IMR-90 (cell line): ENCODE data around the gene BRF1. TPM values are rescaled to one million over a fixed set of nuclear protein-coding genes. Genes with fewer than 3 reads are reported as not detected.

Source experiments
- ATAC-seq: fragments of 200-7000 bp; cut with Tn5 transposase; 2 replicates; pipeline ENCODE4 v1.9.1; 2020; ENCODE audit warnings: low read depth, mild to moderate bottlenecking, moderate library complexity
- BruUV-seq: library from RNA; stranded (reverse); fragments of 400-500 nt; replicated peaks from 2 replicates; lab custom pipeline; 2021; lab: Mats Ljungman, UMichigan
- CTCF ChIA-PET: fragments of 300-600 bp; formaldehyde crosslinking; extraction: SDS; loops from one replicate; lab custom pipeline; 2021; ENCODE audit warnings: antibody characterized with exemption; lab: Yijun Ruan, JAX
- POLR2A ChIA-PET: fragments of 300-600 bp; sonication (Branson Sonifier 250); formaldehyde crosslinking; loops from one replicate; lab custom pipeline; 2022; ENCODE audit warnings: antibody characterized with exemption; ENCODE audit not compliant: unreplicated experiment; lab: Charles Lee
- DNase-seq: peaks from one replicate; pipeline ENCODE4 v3.0.0; 2013
- H2AFZ ChIP-seq: replicated peaks from 2 replicates; pipeline ENCODE3; 2013; ENCODE audit warnings: low read length, mild to moderate bottlenecking; ENCODE audit not compliant: poor library complexity
- H2AK5ac ChIP-seq: 2 replicates; pipeline ENCODE4 v1.6.1; 2013; ENCODE audit warnings: low read depth, low read length, inconsistent platforms
- H2AK9ac ChIP-seq: replicated peaks from 2 replicates; pipeline ENCODE3; 2013; ENCODE audit warnings: mild to moderate bottlenecking, low read depth, low read length, moderate library complexity; ENCODE audit not compliant: poor library complexity
- H2BK120ac ChIP-seq: 2 replicates; pipeline ENCODE4 v1.6.1; 2013; ENCODE audit warnings: low read depth, low read length, inconsistent platforms
- H2BK15ac ChIP-seq: 3 replicates; pipeline ENCODE4 v1.6.1; 2013; ENCODE audit warnings: low read depth, low read length, inconsistent platforms
- H2BK20ac ChIP-seq: 2 replicates; pipeline ENCODE4 v1.6.1; 2013; ENCODE audit warnings: low read depth, mild to moderate bottlenecking, inconsistent platforms, low read length, moderate library complexity
- H2BK5ac ChIP-seq: 2 replicates; pipeline ENCODE4 v1.6.1; 2013; ENCODE audit warnings: mild to moderate bottlenecking, low read depth, low read length, inconsistent platforms; ENCODE audit not compliant: poor library complexity, severe bottlenecking
- H3K14ac ChIP-seq: replicated peaks from 2 replicates; pipeline ENCODE4 v1.6.1; 2013; ENCODE audit warnings: low read depth, low read length, inconsistent platforms
- H3K18ac ChIP-seq: 2 replicates; pipeline ENCODE4 v1.6.1; 2013; ENCODE audit warnings: low read depth, low read length, control low read depth
- H3K23ac ChIP-seq: 2 replicates; pipeline ENCODE4 v1.6.1; 2013; ENCODE audit warnings: low read depth, low read length, inconsistent platforms
- H3K27ac ChIP-seq: 2 replicates; pipeline ENCODE4 v1.5.1; 2013; ENCODE audit warnings: mild to moderate bottlenecking, control low read depth, low read length; ENCODE audit not compliant: insufficient read depth
- H3K27me3 ChIP-seq: 2 replicates; pipeline ENCODE4 v1.6.1; 2013; ENCODE audit warnings: low read length; ENCODE audit not compliant: control insufficient read depth, insufficient read depth
- H3K36me3 ChIP-seq: 2 replicates; pipeline ENCODE4 v1.6.1; 2013; ENCODE audit warnings: low read length, mixed read lengths; ENCODE audit not compliant: control insufficient read depth, insufficient read depth
- H3K4ac ChIP-seq: 2 replicates; pipeline ENCODE4 v1.6.1; 2013; ENCODE audit warnings: low read depth, low read length, inconsistent platforms
- H3K4me1 ChIP-seq: 2 replicates; pipeline ENCODE4 v1.6.1; 2013; ENCODE audit warnings: low read length, mixed read lengths; ENCODE audit not compliant: control insufficient read depth, insufficient read depth
- H3K4me2 ChIP-seq: 2 replicates; pipeline ENCODE4 v1.6.1; 2013; ENCODE audit warnings: low read depth, mild to moderate bottlenecking, control low read depth, low read length, moderate library complexity
- H3K4me3 ChIP-seq: 2 replicates; pipeline ENCODE4 v1.5.1; 2013; ENCODE audit warnings: low read depth, mild to moderate bottlenecking, control low read depth, low read length, moderate library complexity; ENCODE audit not compliant: insufficient read depth
- H3K56ac ChIP-seq: 2 replicates; pipeline ENCODE4 v1.6.1; 2013; ENCODE audit warnings: low read length, inconsistent platforms; ENCODE audit not compliant: insufficient read depth; ENCODE audit errors: extremely low read depth
- H3K79me1 ChIP-seq, 2 experiments: 2 replicates each; pipeline ENCODE4 v1.6.1; 2013; ENCODE audit warnings: low read length in 2 of 2, inconsistent platforms in 1 of 2, low read depth in 1 of 2
- H3K9ac ChIP-seq: 2 replicates; pipeline ENCODE4 v1.6.1; 2013; ENCODE audit warnings: low read depth, low read length, control low read depth
- H3K9me1 ChIP-seq: 2 replicates; pipeline ENCODE4 v1.6.1; 2013; ENCODE audit warnings: low read length, inconsistent platforms; ENCODE audit not compliant: insufficient read depth
- H3K9me3 ChIP-seq: 2 replicates; pipeline ENCODE4 v1.6.1; 2013; ENCODE audit warnings: low read length; ENCODE audit not compliant: control insufficient read depth, insufficient read depth
- H4K20me1 ChIP-seq: 2 replicates; pipeline ENCODE4 v1.6.1; 2013; ENCODE audit warnings: low read length, inconsistent platforms; ENCODE audit not compliant: insufficient read depth
- H4K5ac ChIP-seq: 2 replicates; pipeline ENCODE4 v1.6.1; 2013; ENCODE audit warnings: mild to moderate bottlenecking, low read depth, low read length, control low read depth
- H4K8ac ChIP-seq, 2 experiments: 2 replicates each; pipeline ENCODE4 v1.6.1; 2013; ENCODE audit warnings: low read depth in 2 of 2, low read length in 2 of 2, control low read depth in 1 of 2, inconsistent platforms in 1 of 2
- H4K91ac ChIP-seq: 2 replicates; pipeline ENCODE4 v1.6.1; 2013; ENCODE audit warnings: low read depth, low read length, inconsistent platforms; ENCODE audit not compliant: insufficient read depth
- BHLHE40 ChIP-seq: fragments of 150-350 bp; IDR thresholded peaks from 2 replicates; pipeline ENCODE4 v1.6.1; 2016; ENCODE audit warnings: mild to moderate bottlenecking, low read depth, low read length
- CEBPB ChIP-seq: IDR thresholded peaks from 2 replicates; pipeline ENCODE4 v1.6.1; 2012; ENCODE audit warnings: low read depth, low read length, improper control_type of control experiment
- RAD21 ChIP-seq: IDR thresholded peaks from 2 replicates; pipeline ENCODE4 v1.6.1; 2012; ENCODE audit warnings: low read length, improper control_type of control experiment
- RCOR1 ChIP-seq: IDR thresholded peaks from 2 replicates; pipeline ENCODE4 v1.6.1; 2012; ENCODE audit warnings: mild to moderate bottlenecking, low read length, improper control_type of control experiment; ENCODE audit not compliant: insufficient replicate concordance
- WGBS, 2 experiments: methylation state at CpG; one replicate each; pipeline versions ENCODE4 v1.1.5 to v1.1.7; 2013; ENCODE audit warnings: missing lambda C conversion rate in 2 of 2; ENCODE audit not compliant: insufficient read length in 1 of 2; ENCODE audit errors: extremely low coverage in 2 of 2; 5-methylcytosine and 5-hydroxymethylcytosine counted together
- dilution Hi-C: fragments of 300-500 bp; cut with HindIII; formaldehyde crosslinking; loops from one replicate; pipeline ENCODE4 v1.14.3; 2018; ENCODE audit warnings: low sequenced_read_pairs; ENCODE audit not compliant: unreplicated experiment
- in situ Hi-C: fragments of 300-500 bp; cut with MboI; formaldehyde crosslinking; loops from 3 replicates; pipeline ENCODE4 v1.14.3; 2019; ENCODE audit warnings: low sequenced_read_pairs, inconsistent platforms, mixed read lengths
- intact Hi-C: fragments of 100-400 bp; cut with micrococcal nuclease; formaldehyde crosslinking; loops from 2 replicates; pipeline ENCODE4 v1.10.0; 2022
- polyA plus RNA-seq, 3 experiments: library from polyadenylated mRNA; depleted of rRNA; stranded (reverse); fragments of >200 nt; gene quantifications; 2 replicates each; pipeline ENCODE4 v1.2.3, GENCODE V29; 2012; ENCODE audit warnings: low replicate concordance in 1 of 3
- total RNA-seq: library from RNA; depleted of rRNA; stranded (reverse); fragments of >200 nt; gene quantifications from 2 replicates; pipeline ENCODE4 v1.2.3, GENCODE V29; 2012

BRF1 gene
- total and polyA plus RNA-seq, 2 of the 4 experiments (the other 2 are of a cell fraction): 12.4 to 16.7 TPM

- H4K8ac ChIP-seq: no peak overlapping the region
- no peak overlapping the region for H3K56ac ChIP-seq
- WGBS, 2 experiments: 84% methylated on average over 7 of the region's 7 CpGs; no CpG with 5 or more reads in 1 of the 2 experiments
- no peak overlapping the region for H3K14ac ChIP-seq
- H3K23ac ChIP-seq: no peak overlapping the region
- no peak overlapping the region for H2BK20ac ChIP-seq
- H3K27ac ChIP-seq: no peak overlapping the region
- dilution Hi-C loops (no loop called here), in situ Hi-C loops (no loop called here), intact Hi-C loops (no loop called here)
- TF ChIP-seq RCOR1: no peak
- no peak for TF ChIP-seq RAD21
- TF ChIP-seq CEBPB: peak; percentile 34; the same call in 1 of the 2 replicates
- peak; percentile 72; the same call in 1 of the 2 replicates for TF ChIP-seq BHLHE40
- H3K9ac ChIP-seq: no peak overlapping the region
- peaks cover 18% of the 10 kb centered on the region for H3K36me3 ChIP-seq
- no peak overlapping the region for H2BK120ac ChIP-seq
- no peak overlapping the region for H3K4me3 ChIP-seq
- H3K4ac ChIP-seq: no peak overlapping the region
- no peak overlapping the region for H4K91ac ChIP-seq
- no peaks in the 10 kb centered on the region for H3K27me3 ChIP-seq
- H2AK9ac ChIP-seq: no peak overlapping the region
- no peak overlapping the region for H3K18ac ChIP-seq
- H2AFZ ChIP-seq: no peak overlapping the region
- no peak overlapping the region for H3K4me2 ChIP-seq
- H3K9me3 ChIP-seq: no peaks in the 10 kb centered on the region
- H3K9me1 ChIP-seq: 0 out of 2 replicates have a peak, but pooled peaks cover 9% of the 10 kb centered on the region
- no peak for ATAC-seq
- H2AK5ac ChIP-seq: no peak overlapping the region
- no TSS peak for BruUV-seq
- CTCF ChIA-PET: no interaction called here
- POLR2A ChIA-PET: no interaction called here
- no peak overlapping the region for H2BK15ac ChIP-seq
- H3K79me1 ChIP-seq: peaks cover 8 to 17% of the 10 kb centered on the region in 2 experiments; a peak in 2 of 4 replicates
- DNase-seq: peak; percentile 54
- no peak overlapping the region for H4K5ac ChIP-seq
- H3K4me1 ChIP-seq: peaks cover 8% of the 10 kb centered on the region
- H4K20me1 ChIP-seq: peaks cover 9% of the 10 kb centered on the region
- no peak overlapping the region for H2BK5ac ChIP-seq
These were observed 42.0 kb downstream of the BRF1 start for GRCh38 chr14:105258846-105259245.
